Stimulated activated CD4-positive, alpha-beta T cell treated with anti-CD3 and anti-CD28 coated beads, Interleukin-1b, Interleukin-23, amount 100 ng/mL, for 48 hours (primary cell): ENCODE results near the gene ZNF33A.
"Not testable (repeated sequence)": the region's sequence is repeated elsewhere in the genome, so short reads cannot be mapped to it uniquely, and the experiment has no call there.

Experiments used
- DNase-seq: peaks from one replicate; pipeline ENCODE4 v3.0.0-alpha.2; 2020

The ZNF33A gene

GRCh38 chr10:38010119-38010903 is at the start of gene ZNF33A:
Gene ZNF33A (plus strand): TSS chr10:38010675. CDS start chr10:38012342, 1,667 bp downstream.
- peak; percentile 92 for DNase-seq

- DNase-seq: no peak
These were observed 45.5 kb upstream of the ZNF33A start for GRCh38 chr10:37965006-37965405.

- no peak for DNase-seq
These were observed 38.1 kb upstream of the ZNF33A start for GRCh38 chr10:37972396-37972795.

DNA sequence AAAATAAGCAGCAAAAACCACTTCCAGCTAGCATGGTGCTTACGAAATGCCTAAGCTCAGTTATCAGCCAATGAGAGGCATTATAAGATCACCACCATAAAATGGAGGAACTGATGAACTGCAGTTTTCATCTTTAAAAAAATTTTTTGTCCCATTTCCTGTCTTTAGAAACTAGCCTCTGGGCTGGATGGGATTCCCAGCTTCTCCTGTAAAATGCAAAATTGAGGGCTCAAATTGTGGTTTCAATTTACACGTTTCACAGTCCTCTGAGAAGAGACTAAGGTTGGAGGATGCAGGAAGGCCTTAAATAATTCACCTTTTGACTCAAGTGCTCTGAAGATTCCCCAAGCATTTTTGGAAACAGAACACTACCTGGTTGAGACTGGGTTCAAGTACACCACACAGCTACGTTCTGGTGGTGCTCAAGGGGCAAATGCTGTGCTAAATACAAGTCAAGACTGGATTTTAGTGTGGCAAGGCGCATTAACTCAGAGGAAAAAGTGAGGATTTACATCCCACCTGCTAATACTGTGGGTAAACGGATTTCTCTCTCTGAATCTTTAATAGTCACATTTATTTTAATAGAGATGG is 35.0 kb upstream of the ZNF33A start:
- no peak for DNase-seq

- DNase-seq: peak; percentile 98
These were observed 34.2 kb upstream of the ZNF33A start, which contains the start of gene ZNF25 for GRCh38 chr10:37976091-37976879. Gene ZNF25 (minus strand): TSS chr10:37976647. CDS start chr10:37971722, 4,925 bp downstream.

- no peak for DNase-seq
These were observed 33.6 kb upstream of the ZNF33A start for GRCh38 chr10:37976880-37977203.

DNA sequence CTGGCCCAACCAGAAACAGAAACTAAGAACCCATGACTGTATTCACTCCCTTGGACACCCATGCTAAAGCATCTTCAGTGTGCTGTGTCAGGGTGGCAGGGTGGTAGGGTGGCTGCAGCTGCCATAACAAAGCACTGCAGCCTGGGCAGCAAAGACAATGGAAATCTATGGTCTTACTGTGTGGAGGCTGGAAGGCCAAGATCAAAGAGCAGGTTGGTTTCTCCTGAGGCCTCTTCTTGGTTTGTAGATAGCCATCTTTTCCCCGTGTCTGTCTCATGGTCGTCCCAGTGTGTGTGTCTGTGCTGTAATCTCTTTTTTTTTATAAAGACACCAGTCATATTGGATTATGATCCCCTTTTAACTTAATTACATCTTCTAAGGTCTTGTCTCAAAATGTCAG is 18.8 kb upstream of the ZNF33A start:
- DNase-seq: no peak

- DNase-seq: no peak
These were observed 18.4 kb upstream of the ZNF33A start for GRCh38 chr10:37992083-37992482.

GRCh38 chr10:37998920-37999319 is 11.6 kb upstream of the ZNF33A start:
- DNase-seq: not testable (repeated sequence)

DNA sequence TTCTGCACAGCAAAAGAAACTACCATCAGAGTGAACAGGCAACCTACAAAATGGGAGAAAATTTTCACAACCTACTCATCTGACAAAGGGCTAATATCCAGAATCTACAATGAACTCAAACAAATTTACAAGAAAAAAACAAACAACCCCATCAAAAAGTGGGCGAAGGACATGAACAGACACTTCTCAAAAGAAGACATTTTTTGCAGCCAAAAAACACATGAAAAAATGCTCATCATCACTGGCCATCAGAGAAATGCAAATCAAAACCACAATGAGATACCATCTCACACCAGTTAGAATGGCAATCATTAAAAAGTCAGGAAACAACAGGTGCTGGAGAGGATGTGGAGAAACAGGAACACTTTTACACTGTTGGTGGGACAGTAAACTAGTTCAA is 10.0 kb upstream of the ZNF33A start:
- not testable (repeated sequence) for DNase-seq

- DNase-seq: no peak
These were observed 7.4 kb upstream of the ZNF33A start for GRCh38 chr10:38003026-38003425.

- no peak for DNase-seq
These were observed 6.9 kb upstream of the ZNF33A start for GRCh38 chr10:38003588-38003987.

DNA sequence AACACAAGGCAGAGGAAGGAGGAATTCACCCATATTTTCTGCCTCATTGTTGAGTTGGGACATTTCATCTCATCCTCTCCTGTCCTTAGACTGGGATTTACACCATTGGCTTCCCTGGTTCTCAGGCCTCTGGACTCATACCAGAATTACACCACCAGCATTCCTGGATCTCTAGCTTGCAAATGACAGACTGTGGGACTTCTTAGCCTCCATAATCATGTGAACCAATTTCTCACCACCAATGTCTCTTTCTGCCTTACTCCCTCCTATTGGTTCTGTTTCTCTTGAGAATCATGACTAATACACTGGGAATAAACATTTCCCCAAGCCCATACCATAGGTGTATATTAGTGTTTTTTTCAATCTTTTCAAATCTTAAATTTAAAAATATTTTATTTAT is 2.9 kb upstream of the ZNF33A start:
- DNase-seq: no peak

GRCh38 chr10:38007991-38008390 is 2.5 kb upstream of the ZNF33A start:
- DNase-seq: no peak

DNA sequence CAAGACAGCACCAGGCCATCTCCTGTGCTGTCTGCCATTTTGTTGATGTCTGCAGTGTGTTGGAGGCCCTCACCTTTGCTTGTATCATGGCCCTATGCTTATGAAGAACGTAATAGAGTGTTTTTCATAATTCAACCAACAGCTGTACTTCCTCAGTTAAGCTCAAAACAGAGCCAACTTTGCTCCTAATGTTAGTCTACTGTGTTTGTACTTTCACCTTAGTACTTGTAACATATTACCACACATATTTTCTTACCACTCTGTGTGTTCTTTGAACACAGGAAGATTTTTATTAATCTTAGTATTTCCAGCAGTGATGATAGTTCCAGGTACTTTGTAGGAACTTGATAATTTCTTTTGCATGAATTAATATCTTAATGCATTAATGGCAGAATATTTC is 5.9 kb downstream of the ZNF33A start:
- DNase-seq: no peak

DNA sequence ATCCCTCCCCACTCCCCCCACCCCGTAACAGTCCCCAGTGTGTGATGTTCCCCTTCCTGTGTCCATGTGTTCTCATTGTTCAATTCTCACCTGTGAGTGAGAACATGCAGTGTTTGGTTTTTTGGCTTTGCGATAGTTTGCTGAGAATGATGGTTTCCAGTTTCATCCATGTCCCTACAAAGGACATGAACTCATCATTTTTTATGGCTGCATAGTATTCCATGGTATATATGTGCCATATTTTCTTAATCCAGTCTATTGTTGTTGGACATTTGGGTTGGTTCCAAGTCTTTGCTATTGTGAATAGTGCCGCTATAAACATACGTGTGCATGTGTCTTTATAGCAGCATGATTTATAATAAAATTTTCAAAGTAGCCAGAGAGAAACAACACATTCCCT is 8.6 kb downstream of the ZNF33A start:
- not testable (repeated sequence) for DNase-seq

DNA sequence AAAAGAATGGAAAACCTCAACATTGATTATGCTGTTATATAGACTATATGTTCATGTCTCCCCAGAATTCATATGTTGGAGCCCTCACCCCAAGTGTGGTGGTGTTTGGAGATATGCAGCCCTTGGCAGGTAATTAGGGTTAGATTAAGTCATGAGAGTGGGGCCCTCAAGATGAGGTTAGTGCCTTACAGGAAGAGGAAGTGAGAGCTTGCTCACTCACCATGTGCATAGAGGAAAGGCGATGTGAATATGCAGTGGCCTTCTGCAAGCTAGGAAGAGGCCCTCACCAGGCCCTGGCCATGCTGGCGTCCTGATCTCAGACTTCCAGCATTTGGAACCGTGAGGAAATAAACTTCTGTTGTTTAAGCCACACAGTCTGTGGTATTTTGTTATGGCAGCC is 14.8 kb downstream of the ZNF33A start:
- DNase-seq: no peak

GRCh38 chr10:38027986-38028385 is 17.5 kb downstream of the ZNF33A start:
- DNase-seq: no peak

- DNase-seq: no peak
These were observed 22.4 kb downstream of the ZNF33A start for GRCh38 chr10:38032886-38033285.

DNA sequence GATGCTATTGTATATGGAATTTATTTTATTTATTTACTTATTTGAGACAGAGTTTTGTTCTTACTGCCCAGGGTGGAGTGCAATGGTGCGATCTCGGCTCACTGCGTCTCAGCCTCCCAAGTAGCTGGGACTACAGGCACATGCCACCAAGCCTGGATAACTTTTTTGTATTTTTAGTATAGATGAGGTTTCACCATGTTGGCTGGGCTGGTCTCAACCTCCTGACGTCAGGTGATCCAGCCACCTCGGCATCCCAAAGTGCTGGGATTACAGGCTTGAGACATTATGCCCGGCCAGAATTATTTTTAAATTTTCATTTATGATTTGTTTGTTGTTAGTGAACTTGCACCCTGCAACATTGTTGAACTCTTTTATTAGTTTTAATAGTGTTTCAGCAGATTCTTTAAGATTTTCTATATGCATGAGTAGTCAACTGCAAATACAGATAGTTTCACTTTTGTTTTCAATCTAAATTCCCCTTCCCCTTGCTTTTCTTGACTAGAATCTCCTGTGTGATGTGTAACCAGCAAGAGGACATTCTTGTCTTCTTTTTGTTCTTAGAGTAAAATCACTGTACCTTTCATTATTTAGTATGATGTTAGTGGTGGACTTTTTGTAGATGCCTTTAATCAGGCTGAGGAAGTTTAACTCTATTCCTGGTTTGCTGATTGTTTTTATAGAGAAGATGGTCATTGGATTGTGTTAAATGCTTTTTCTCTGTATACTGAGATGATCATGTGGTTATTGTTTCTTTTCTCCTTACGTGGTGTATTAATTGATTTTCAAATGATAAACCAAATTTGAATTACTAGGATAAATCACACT is 27.8 kb downstream of the ZNF33A start:
- DNase-seq: no peak

- no peak for DNase-seq
These were observed 28.4 kb downstream of the ZNF33A start for GRCh38 chr10:38038932-38039245.

DNA sequence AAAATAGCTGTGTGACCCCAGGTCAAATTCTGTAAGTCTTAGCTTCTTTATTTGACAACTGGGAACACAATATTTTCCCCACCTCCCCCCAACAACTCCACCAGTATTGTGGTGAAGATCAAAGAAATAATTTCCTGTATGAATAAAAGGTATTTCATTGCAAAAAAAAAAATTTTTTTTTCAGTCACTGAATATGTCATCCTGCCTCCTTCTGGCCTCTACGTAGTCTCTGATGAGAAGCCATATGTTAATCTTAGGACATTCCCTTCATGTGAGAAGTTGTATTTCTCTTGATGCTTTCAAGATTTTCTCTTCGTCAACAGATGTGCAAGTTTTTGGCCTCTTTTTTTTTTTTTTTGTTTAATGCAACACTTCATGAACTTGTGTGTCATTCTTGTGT is 33.0 kb downstream of the ZNF33A start:
- no peak for DNase-seq

- no peak for DNase-seq
These were observed 34.7 kb downstream of the ZNF33A start for GRCh38 chr10:38045129-38045528.
